HEK293 (cell line): ENCODE measurements around the gene PTPRN2.

Experiments used
- GLI2 ChIP-seq: fragments of 450-650 bp; formaldehyde crosslinking; IDR thresholded peaks from 2 replicates; pipeline ENCODE4; 2017; ENCODE audit warnings: missing biosample characterization, missing genetic modification characterization, low read depth, borderline replicate concordance
- ZBTB10 ChIP-seq: fragments of 450-650 bp; formaldehyde crosslinking; IDR thresholded peaks from 2 replicates; pipeline ENCODE4 v1.5.1; 2016; ENCODE audit warnings: missing biosample characterization, missing genetic modification characterization
- ZBTB20 ChIP-seq: fragments of 450-650 bp; formaldehyde crosslinking; IDR thresholded peaks from 2 replicates; pipeline ENCODE4 v1.5.1; 2016; ENCODE audit warnings: missing biosample characterization, missing genetic modification characterization
- ZBTB26 ChIP-seq: fragments of 450-650 bp; formaldehyde crosslinking; optimal IDR thresholded peaks from 2 replicates; pipeline ENCODE3; 2016; ENCODE audit warnings: missing biosample characterization, mild to moderate bottlenecking, missing genetic modification characterization
- ZNF138 ChIP-seq: fragments of 450-650 bp; formaldehyde crosslinking; IDR thresholded peaks from 2 replicates; pipeline ENCODE4 v1.5.1; 2016; ENCODE audit warnings: missing biosample characterization, missing genetic modification characterization, borderline replicate concordance
- ZNF140 ChIP-seq: fragments of 450-650 bp; formaldehyde crosslinking; IDR thresholded peaks from 2 replicates; pipeline ENCODE4 v1.5.1; 2016; ENCODE audit warnings: missing biosample characterization, missing genetic modification characterization
- ZNF214 ChIP-seq: fragments of 450-650 bp; formaldehyde crosslinking; IDR thresholded peaks from 2 replicates; pipeline ENCODE4 v1.5.1; 2017; ENCODE audit warnings: missing biosample characterization, mild to moderate bottlenecking, missing genetic modification characterization, borderline replicate concordance
- ZNF26 ChIP-seq: fragments of 450-650 bp; formaldehyde crosslinking; IDR thresholded peaks from 2 replicates; pipeline ENCODE4 v1.5.1; 2016; ENCODE audit warnings: missing biosample characterization, missing genetic modification characterization
- ZNF274 ChIP-seq, 2 experiments: fragments of 200-500 bp in 1 of 2; fragments of 450-650 bp in 1 of 2; sonication (Bioruptor generic) in 1 of 2; formaldehyde crosslinking in 1 of 2; IDR thresholded peaks; 2 replicates each; pipeline versions ENCODE4 v1.5.1 to v1.6.1; 2014 to 2016; ENCODE audit warnings: borderline replicate concordance in 1 of 2, inconsistent platforms in 1 of 2, low read length in 1 of 2, missing biosample characterization in 1 of 2, missing genetic modification characterization in 1 of 2
- ZNF623 ChIP-seq: fragments of 450-650 bp; formaldehyde crosslinking; IDR thresholded peaks from 2 replicates; pipeline ENCODE4 v1.5.1; 2016; ENCODE audit warnings: missing biosample characterization, missing genetic modification characterization
- TF ChIP-seq, protein P1 (sequence below): fragments of 450-650 bp; formaldehyde crosslinking; IDR thresholded peaks from 2 replicates; pipeline ENCODE4 v1.5.1; 2016; ENCODE audit warnings: missing biosample characterization, missing genetic modification characterization
- TF ChIP-seq, protein P2 (sequence below): fragments of 450-650 bp; formaldehyde crosslinking; IDR thresholded peaks from 2 replicates; pipeline ENCODE4 v1.5.1; 2016; ENCODE audit warnings: missing biosample characterization, missing genetic modification characterization

DNA sequence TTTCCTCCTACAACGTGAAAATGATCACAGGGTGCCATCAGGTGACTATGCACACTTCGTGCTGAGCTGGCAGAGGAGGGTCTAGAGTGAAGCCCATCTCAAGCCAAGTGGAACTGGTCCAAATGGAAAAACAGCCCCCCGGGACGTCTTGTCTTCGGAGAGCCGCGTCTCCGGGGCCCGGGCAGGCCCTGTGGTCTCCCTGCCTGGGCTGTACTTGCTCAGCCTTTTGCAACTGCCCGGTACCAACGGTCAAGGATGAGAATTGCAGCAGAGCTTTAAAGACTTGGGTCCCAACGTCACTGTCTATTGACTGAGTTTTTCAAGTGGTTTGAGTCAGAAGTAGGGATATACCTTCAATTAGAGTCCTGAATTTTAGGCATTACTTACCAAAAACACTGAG is 315.5 kb downstream of the PTPRN2 start:
- no peak for TF ChIP-seq ZNF623 (tag by site-specific recombination)
- TF ChIP-seq, protein P1, sequence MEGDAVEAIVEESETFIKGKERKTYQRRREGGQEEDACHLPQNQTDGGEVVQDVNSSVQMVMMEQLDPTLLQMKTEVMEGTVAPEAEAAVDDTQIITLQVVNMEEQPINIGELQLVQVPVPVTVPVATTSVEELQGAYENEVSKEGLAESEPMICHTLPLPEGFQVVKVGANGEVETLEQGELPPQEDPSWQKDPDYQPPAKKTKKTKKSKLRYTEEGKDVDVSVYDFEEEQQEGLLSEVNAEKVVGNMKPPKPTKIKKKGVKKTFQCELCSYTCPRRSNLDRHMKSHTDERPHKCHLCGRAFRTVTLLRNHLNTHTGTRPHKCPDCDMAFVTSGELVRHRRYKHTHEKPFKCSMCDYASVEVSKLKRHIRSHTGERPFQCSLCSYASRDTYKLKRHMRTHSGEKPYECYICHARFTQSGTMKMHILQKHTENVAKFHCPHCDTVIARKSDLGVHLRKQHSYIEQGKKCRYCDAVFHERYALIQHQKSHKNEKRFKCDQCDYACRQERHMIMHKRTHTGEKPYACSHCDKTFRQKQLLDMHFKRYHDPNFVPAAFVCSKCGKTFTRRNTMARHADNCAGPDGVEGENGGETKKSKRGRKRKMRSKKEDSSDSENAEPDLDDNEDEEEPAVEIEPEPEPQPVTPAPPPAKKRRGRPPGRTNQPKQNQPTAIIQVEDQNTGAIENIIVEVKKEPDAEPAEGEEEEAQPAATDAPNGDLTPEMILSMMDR (tag by site-specific recombination) = no peak
- TF ChIP-seq GLI2 (tag by site-specific recombination) = no peak
- TF ChIP-seq ZNF138 (tag by site-specific recombination) = no peak
- no peak for TF ChIP-seq ZNF140 (tag by site-specific recombination)
- no peak for TF ChIP-seq ZNF214 (tag by site-specific recombination)
- no peak for TF ChIP-seq ZBTB10
- TF ChIP-seq ZNF26 (tag by site-specific recombination) = no peak
- TF ChIP-seq ZBTB26 (tag by site-specific recombination) = no peak
- no peak for TF ChIP-seq ZBTB20 (tag by site-specific recombination)
- TF ChIP-seq ZNF274 (IDR thresholded peaks at IDR 0.05; ENCODE audit: low read length) = no peak
- TF ChIP-seq ZNF274 (tag by site-specific recombination; IDR thresholded peaks at IDR 0.05; ENCODE audit: borderline replicate concordance) = no peak
- TF ChIP-seq, protein P2, sequence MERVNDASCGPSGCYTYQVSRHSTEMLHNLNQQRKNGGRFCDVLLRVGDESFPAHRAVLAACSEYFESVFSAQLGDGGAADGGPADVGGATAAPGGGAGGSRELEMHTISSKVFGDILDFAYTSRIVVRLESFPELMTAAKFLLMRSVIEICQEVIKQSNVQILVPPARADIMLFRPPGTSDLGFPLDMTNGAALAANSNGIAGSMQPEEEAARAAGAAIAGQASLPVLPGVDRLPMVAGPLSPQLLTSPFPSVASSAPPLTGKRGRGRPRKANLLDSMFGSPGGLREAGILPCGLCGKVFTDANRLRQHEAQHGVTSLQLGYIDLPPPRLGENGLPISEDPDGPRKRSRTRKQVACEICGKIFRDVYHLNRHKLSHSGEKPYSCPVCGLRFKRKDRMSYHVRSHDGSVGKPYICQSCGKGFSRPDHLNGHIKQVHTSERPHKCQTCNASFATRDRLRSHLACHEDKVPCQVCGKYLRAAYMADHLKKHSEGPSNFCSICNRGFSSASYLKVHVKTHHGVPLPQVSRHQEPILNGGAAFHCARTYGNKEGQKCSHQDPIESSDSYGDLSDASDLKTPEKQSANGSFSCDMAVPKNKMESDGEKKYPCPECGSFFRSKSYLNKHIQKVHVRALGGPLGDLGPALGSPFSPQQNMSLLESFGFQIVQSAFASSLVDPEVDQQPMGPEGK (tag by site-specific recombination) = no peak
